H9 (cell line): ENCODE results near the gene CHRM4. TPM values are rescaled to one million over a fixed set of nuclear protein-coding genes. Genes with fewer than 3 reads are reported as not detected.

Experiments
- DNase-seq: peaks from one replicate; pipeline ENCODE4 v3.0.0-alpha.2; 2017
- H2AFZ ChIP-seq: one replicate; pipeline ENCODE4 v1.6.1; 2013; ENCODE audit warnings: mild to moderate bottlenecking, low read length, control low read depth, moderate library complexity
- H2AK5ac ChIP-seq: 2 replicates; pipeline ENCODE4 v1.6.1; 2013; ENCODE audit warnings: low read length, control low read depth, mixed read lengths; ENCODE audit not compliant: insufficient read length
- H2BK120ac ChIP-seq: one replicate; pipeline ENCODE4 v1.6.1; 2013; ENCODE audit warnings: low read depth, mild to moderate bottlenecking, low read length, control low read depth, inconsistent platforms; ENCODE audit not compliant: poor library complexity, severe bottlenecking
- H2BK12ac ChIP-seq: 2 replicates; pipeline ENCODE4 v1.6.1; 2013; ENCODE audit warnings: low read length, control low read depth, mixed read lengths, low read depth; ENCODE audit not compliant: insufficient read length
- H2BK15ac ChIP-seq: 2 replicates; pipeline ENCODE4 v1.6.1; 2013; ENCODE audit warnings: low read depth, low read length, control low read depth
- H2BK20ac ChIP-seq: one replicate; pipeline ENCODE4 v1.6.1; 2013; ENCODE audit warnings: low read depth, mild to moderate bottlenecking, low read length, control low read depth, inconsistent platforms; ENCODE audit not compliant: poor library complexity, severe bottlenecking
- H2BK5ac ChIP-seq: 2 replicates; pipeline ENCODE4 v1.6.1; 2013; ENCODE audit warnings: low read length, control low read depth, mixed read lengths; ENCODE audit not compliant: insufficient read length
- H3K14ac ChIP-seq: 2 replicates; pipeline ENCODE4 v1.6.1; 2013; ENCODE audit warnings: low read length, control low read depth; ENCODE audit not compliant: insufficient read depth
- H3K18ac ChIP-seq: 2 replicates; pipeline ENCODE4 v1.6.1; 2013; ENCODE audit warnings: low read depth, mild to moderate bottlenecking, mixed read lengths, low read length, control low read depth; ENCODE audit not compliant: insufficient read length
- H3K23ac ChIP-seq: 2 replicates; pipeline ENCODE4 v1.6.1; 2013; ENCODE audit warnings: low read length, control low read depth, mixed read lengths, low read depth; ENCODE audit not compliant: insufficient read length
- H3K23me2 ChIP-seq: 2 replicates; pipeline ENCODE4 v1.6.1; 2013; ENCODE audit warnings: low read depth, mild to moderate bottlenecking, mixed read lengths, low read length, control low read depth; ENCODE audit not compliant: insufficient read length, poor library complexity, severe bottlenecking
- H3K27ac ChIP-seq: 2 replicates; pipeline ENCODE4 v1.5.1; 2013; ENCODE audit warnings: low read length, control low read depth, mixed read lengths, low read depth; ENCODE audit not compliant: insufficient read length
- H3K27me3 ChIP-seq: 2 replicates; pipeline ENCODE4 v1.6.1; 2013; ENCODE audit warnings: low read length, control low read depth, inconsistent platforms; ENCODE audit not compliant: insufficient read depth
- H3K4ac ChIP-seq: 2 replicates; pipeline ENCODE4 v1.6.1; 2013; ENCODE audit warnings: low read depth, mild to moderate bottlenecking, control low read depth, inconsistent platforms, low read length, moderate library complexity
- H3K4me1 ChIP-seq: 2 replicates; pipeline ENCODE4 v1.6.1; 2013; ENCODE audit warnings: low read length, control low read depth, inconsistent platforms; ENCODE audit not compliant: insufficient read depth
- H3K4me2 ChIP-seq: 2 replicates; pipeline ENCODE4 v1.6.1; 2013; ENCODE audit warnings: low read length, control low read depth, mixed read lengths; ENCODE audit not compliant: insufficient read length, insufficient read depth
- H3K56ac ChIP-seq: 2 replicates; pipeline ENCODE4 v1.6.1; 2013; ENCODE audit warnings: low read depth, mild to moderate bottlenecking, mixed read lengths, low read length, control low read depth; ENCODE audit not compliant: insufficient read length
- H3K79me1 ChIP-seq: 2 replicates; pipeline ENCODE4 v1.6.1; 2013; ENCODE audit warnings: low read depth, mild to moderate bottlenecking, moderate library complexity, low read length, control low read depth, inconsistent platforms; ENCODE audit not compliant: insufficient read depth, poor library complexity, severe bottlenecking
- H3K79me2 ChIP-seq: 2 replicates; pipeline ENCODE4 v1.6.1; 2013; ENCODE audit warnings: low read length, control low read depth, inconsistent platforms; ENCODE audit not compliant: insufficient read depth
- H3K9ac ChIP-seq: 2 replicates; pipeline ENCODE4 v1.6.1; 2013; ENCODE audit warnings: low read length, control low read depth, mixed read lengths; ENCODE audit not compliant: insufficient read length; ENCODE audit errors: extremely low read depth
- H3K9me3 ChIP-seq: one replicate; pipeline ENCODE4 v1.6.1; 2013; ENCODE audit warnings: low read depth, low read length, inconsistent platforms; ENCODE audit not compliant: control insufficient read depth
- H3T11ph ChIP-seq: one replicate; pipeline ENCODE4 v1.6.1; 2013; ENCODE audit warnings: mild to moderate bottlenecking, low read length, control low read depth, inconsistent platforms
- H4K20me1 ChIP-seq: one replicate; pipeline ENCODE4 v1.6.1; 2013; ENCODE audit not compliant: control insufficient read depth, insufficient read length, insufficient read depth
- H4K5ac ChIP-seq: 2 replicates; pipeline ENCODE4 v1.6.1; 2013; ENCODE audit warnings: low read depth, mild to moderate bottlenecking, mixed read lengths, low read length, control low read depth; ENCODE audit not compliant: insufficient read length
- H4K8ac ChIP-seq: replicated peaks from 2 replicates; pipeline ENCODE4 v1.6.1; 2013; ENCODE audit warnings: low read length, control low read depth, mixed read lengths, low read depth; ENCODE audit not compliant: insufficient read length
- H4K91ac ChIP-seq: 2 replicates; pipeline ENCODE4 v1.6.1; 2013; ENCODE audit warnings: low read depth, mild to moderate bottlenecking, moderate library complexity, mixed read lengths, low read length, control low read depth; ENCODE audit not compliant: insufficient read length
- H3K27ac Mint-ChIP-seq, 3 experiments: 2 replicates in 2 of 3; 3 replicates in 1 of 3; pipeline ENCODE4 v1.8.0; 2020 to 2021; ENCODE audit warnings: mixed read lengths in 3 of 3, mild to moderate bottlenecking in 1 of 3, moderate library complexity in 1 of 3
- H3K27me3 Mint-ChIP-seq: 2 replicates; pipeline ENCODE4 v1.8.0; 2021; ENCODE audit warnings: low read depth, mild to moderate bottlenecking, moderate library complexity, mixed read lengths
- H3K36me3 Mint-ChIP-seq, 3 experiments: 2 replicates in 2 of 3; 3 replicates in 1 of 3; pipeline ENCODE4 v1.8.0; 2020 to 2021; ENCODE audit warnings: low read depth in 3 of 3, mixed read lengths in 3 of 3; ENCODE audit not compliant: insufficient read depth in 1 of 3
- H3K4me1 Mint-ChIP-seq, 2 experiments: 2 replicates each; pipeline ENCODE4 v1.8.0; 2020; ENCODE audit warnings: mixed read lengths in 2 of 2
- H3K4me3 Mint-ChIP-seq, 2 experiments: 2 replicates in 1 of 2; 3 replicates in 1 of 2; pipeline ENCODE4 v1.8.0; 2020 to 2021; ENCODE audit warnings: mild to moderate bottlenecking in 2 of 2, mixed read lengths in 2 of 2, moderate library complexity in 1 of 2
- H3K9me3 Mint-ChIP-seq, 2 experiments: 2 replicates in 1 of 2; 3 replicates in 1 of 2; pipeline ENCODE4 v1.8.0; 2020; ENCODE audit warnings: mild to moderate bottlenecking in 2 of 2, mixed read lengths in 2 of 2, moderate library complexity in 1 of 2
- CTCF ChIP-seq: fragments of 200-600 bp; sonication (generic); conservative IDR thresholded peaks from 3 replicates; pipeline ENCODE4 v1.8.0; 2021; ENCODE audit warnings: antibody characterized with exemption, mild to moderate bottlenecking
- WGBS: extraction: QIAGEN DNeasy Blood & Tissue Kit; methylation state at CpG from one replicate; pipeline ENCODE4 v1.1.7; 2013; ENCODE audit warnings: missing lambda C conversion rate, low lambda C conversion rate, mixed read lengths; ENCODE audit not compliant: insufficient read length; ENCODE audit errors: extremely low coverage; 5-methylcytosine and 5-hydroxymethylcytosine counted together
- total RNA-seq: library from RNA; stranded (reverse); gene quantifications from 2 replicates; pipeline ENCODE4 v1.2.1, GENCODE V29; 2021

The CHRM4 gene
- total RNA-seq, 1 experiment from 2014 or later = 1.0 TPM

GRCh38 chr11:46381819-46382645 is 9.5 kb downstream of the CHRM4 start:
- no peak overlapping the region for H2AFZ ChIP-seq
- H3K36me3 Mint-ChIP-seq = peaks cover 14 to 20% (median 19%) of the 10 kb centered on the region in 3 experiments

More at GRCh38 chr11:46381819-46382645, 9.5 kb downstream of the CHRM4 start:
- no peak overlapping the region for H3K23ac ChIP-seq
- H3K79me1 ChIP-seq = no peaks in the 10 kb centered on the region
- Mint-ChIP-seq H3K27me3 (peaks cover 23% of the 10 kb centered on the region), H3K4me3 (peak overlapping the region; percentile 79 to 86), H3K9me3 (no peaks in the 10 kb centered on the region), H3K4me1 (peaks cover 6 to 26% of the 10 kb centered on the region in 2 experiments), H3K27ac (peak overlapping the region in 2 of 3 experiments; percentile 59 to 82; a peak in 4 of 7 replicates)
- H3K56ac ChIP-seq = no peak overlapping the region
- H3K4me1 ChIP-seq = peaks cover 4% of the 10 kb centered on the region; the same call in 1 of the 2 replicates
- no peak overlapping the region for H2BK12ac ChIP-seq
- H4K8ac ChIP-seq = no peak overlapping the region
- no peaks in the 10 kb centered on the region for H3K9me3 ChIP-seq
- peak overlapping the region; percentile 71 for H3K4me2 ChIP-seq
- no peak overlapping the region for H2BK5ac ChIP-seq
- DNase-seq = peak; percentile 59
- peak overlapping the region; percentile 88 for H3K14ac ChIP-seq
- whole genome bisulfite sequencing = no CpG with 5 or more reads among the region's 66 CpGs
- H2BK20ac ChIP-seq = no peak overlapping the region
- H2AK5ac ChIP-seq = no peak overlapping the region
- H4K91ac ChIP-seq = no peak overlapping the region
- no peaks in the 10 kb centered on the region for H4K20me1 ChIP-seq
- no peaks in the 10 kb centered on the region for H3K79me2 ChIP-seq
- no peak for TF ChIP-seq CTCF
- peak overlapping the region; percentile 61 for H3K9ac ChIP-seq
- no peak overlapping the region for H2BK15ac ChIP-seq
- H4K5ac ChIP-seq = no peak overlapping the region
- peak overlapping the region; percentile 63 for H2BK120ac ChIP-seq
- 0 out of 2 replicates have a peak overlapping the region, but pooled peaks have one; percentile 5 for H3K4ac ChIP-seq
- H3T11ph ChIP-seq = no peak overlapping the region
- H3K27me3 ChIP-seq = no peaks in the 10 kb centered on the region
- H3K23me2 ChIP-seq = peaks cover 8% of the 10 kb centered on the region
- H3K18ac ChIP-seq = peak overlapping the region; percentile 91
- no peak overlapping the region for H3K27ac ChIP-seq
